NCI-H345 treated with DMSO at 0.1 percent for 48 hours (cell line): Measurements from ENCODE around the gene SPATS2L.

Experiments used
- DNase-seq: peaks from one replicate; lab custom pipeline; 2025; ENCODE audit not compliant: unreplicated experiment; lab: John Stamatoyannopoulos, UW

Gene SPATS2L

GRCh38 chr2:200439981-200440380 is 133.5 kb downstream of the SPATS2L start:
- DNase-seq: no peak

GRCh38 chr2:200442471-200442870 is 136.0 kb downstream of the SPATS2L start:
- DNase-seq: no peak

GRCh38 chr2:200443376-200443775 is 136.9 kb downstream of the SPATS2L start:
- DNase-seq: no peak

GRCh38 chr2:200443916-200444315 is 137.4 kb downstream of the SPATS2L start:
- no peak for DNase-seq

GRCh38 chr2:200444530-200444929 is 138.0 kb downstream of the SPATS2L start:
- no peak for DNase-seq

- DNase-seq: no peak
Observed at GRCh38 chr2:200445284-200445683, 138.8 kb downstream of the SPATS2L start.

GRCh38 chr2:200446612-200447011 is 140.1 kb downstream of the SPATS2L start:
- no peak for DNase-seq

- no peak for DNase-seq
Observed at GRCh38 chr2:200447139-200447855, 140.8 kb downstream of the SPATS2L start.

- DNase-seq: no peak
Observed at GRCh38 chr2:200448455-200448854, 142.0 kb downstream of the SPATS2L start.

GRCh38 chr2:200449149-200449548 is 142.7 kb downstream of the SPATS2L start:
- no peak for DNase-seq

GRCh38 chr2:200450288-200450687 is 143.8 kb downstream of the SPATS2L start:
- no peak for DNase-seq

- DNase-seq: no peak
Observed at GRCh38 chr2:200451511-200451910, 145.0 kb downstream of the SPATS2L start.

GRCh38 chr2:200452377-200452776 is 145.9 kb downstream of the SPATS2L start:
- DNase-seq: no peak

GRCh38 chr2:200453142-200453852 is 146.8 kb downstream of the SPATS2L start:
- no peak for DNase-seq

- no peak for DNase-seq
Observed at GRCh38 chr2:200453853-200454534, 147.5 kb downstream of the SPATS2L start.

- DNase-seq: no peak
Observed at GRCh38 chr2:200454927-200455801, 148.7 kb downstream of the SPATS2L start.

GRCh38 chr2:200455958-200456421 is 149.5 kb downstream of the SPATS2L start:
- no peak for DNase-seq

- DNase-seq: no peak
Observed at GRCh38 chr2:200456567-200456966, 150.1 kb downstream of the SPATS2L start.

- DNase-seq: no peak
Observed at GRCh38 chr2:200459101-200459500, 152.6 kb downstream of the SPATS2L start.

GRCh38 chr2:200461846-200462710 is 155.6 kb downstream of the SPATS2L start:
- DNase-seq: no peak
